Smooth muscle cell (in vitro differentiated cells): ENCODE measurements around the gene PIK3AP1. TPM values are rescaled to one million over a fixed set of nuclear protein-coding genes. Genes with fewer than 3 reads are reported as not detected.
"Not testable (repeated sequence)": the region's sequence is repeated elsewhere in the genome, so short reads cannot be mapped to it uniquely, and the experiment has no call there.

Experiments used
- DNase-seq: peaks from one replicate; lab custom pipeline; 2025; ENCODE audit not compliant: unreplicated experiment; lab: John Stamatoyannopoulos, UW
- H2AFZ ChIP-seq: fragments of 200-600 bp; sonication (generic); 2 replicates; pipeline ENCODE4 v1.6.0; 2016; ENCODE audit warnings: antibody characterized with exemption, low read depth, mild to moderate bottlenecking
- H3F3A ChIP-seq: fragments of 200-600 bp; sonication (generic); 2 replicates; pipeline ENCODE4 v1.6.0; 2017; ENCODE audit warnings: antibody characterized with exemption, low read depth
- H3K27ac ChIP-seq: fragments of 200-600 bp; sonication (generic); 2 replicates; pipeline ENCODE4 v1.5.1; 2016; ENCODE audit warnings: low read depth, mild to moderate bottlenecking
- H3K27me3 ChIP-seq: fragments of 200-600 bp; sonication (generic); 2 replicates; pipeline ENCODE4 v1.6.1; 2016; ENCODE audit warnings: low read depth, mild to moderate bottlenecking
- H3K36me3 ChIP-seq: fragments of 200-600 bp; sonication (generic); 2 replicates; pipeline ENCODE4 v1.5.1; 2016; ENCODE audit warnings: low read depth
- H3K4me1 ChIP-seq: fragments of 200-600 bp; sonication (generic); 2 replicates; pipeline ENCODE4 v1.5.1; 2016; ENCODE audit warnings: low read depth
- H3K4me2 ChIP-seq: fragments of 200-600 bp; sonication (generic); 2 replicates; pipeline ENCODE4 v1.6.0; 2016; ENCODE audit warnings: mild to moderate bottlenecking
- H3K4me3 ChIP-seq: fragments of 200-600 bp; sonication (generic); 2 replicates; pipeline ENCODE4 v1.5.1; 2016; ENCODE audit warnings: mild to moderate bottlenecking
- H3K79me2 ChIP-seq: fragments of 200-600 bp; sonication (generic); 2 replicates; pipeline ENCODE4 v1.6.0; 2016; ENCODE audit warnings: low read depth, mild to moderate bottlenecking
- H3K9ac ChIP-seq: fragments of 200-600 bp; sonication (generic); 2 replicates; pipeline ENCODE4 v1.6.0; 2016; ENCODE audit warnings: low read depth
- H3K9me3 ChIP-seq: fragments of 200-600 bp; sonication (generic); replicated peaks from 2 replicates; pipeline ENCODE4 v1.5.1; 2016; ENCODE audit warnings: low read depth
- H4K20me1 ChIP-seq: fragments of 200-600 bp; sonication (generic); 2 replicates; pipeline ENCODE4 v1.6.0; 2016; ENCODE audit warnings: low read depth
- WGBS: methylation state at CpG from one replicate; pipeline ENCODE4 v1.1.7; 2016; ENCODE audit warnings: low lambda C conversion rate; 5-methylcytosine and 5-hydroxymethylcytosine counted together
- polyA plus RNA-seq: library from polyadenylated mRNA; unstranded; fragments of >200 nt; fragmentation: Nextera tagmentation; extraction: Ambion mirVana; gene quantifications from 2 replicates; pipeline ENCODE4 v1.2.1, GENCODE V29; 2016
- total RNA-seq: library from RNA; depleted of rRNA; stranded (reverse); fragments of >200 nt; gene quantifications from 2 replicates; pipeline ENCODE4 v1.2.3, GENCODE V29; 2014
- TF ChIP-seq, protein P1 (sequence below): fragments of 200-600 bp; sonication (generic); IDR thresholded peaks from 2 replicates; pipeline ENCODE4 v1.5.1; 2017; ENCODE audit warnings: borderline replicate concordance, mild to moderate bottlenecking, antibody characterized with exemption; ENCODE audit not compliant: insufficient read depth, poor library complexity, severe bottlenecking

The PIK3AP1 gene
- total and polyA plus RNA-seq, 2 experiments from 2014 or later, result 1.2 TPM; not detected in 1

- H3K4me3 ChIP-seq, result no peak overlapping the region
- H3K9ac ChIP-seq, result no peak overlapping the region
- 84% methylated on average over 2 of the region's 2 CpGs for WGBS
- DNase-seq, result no peak
- no peak overlapping the region for H3K4me2 ChIP-seq
- H3K27me3 ChIP-seq, result no peaks in the 10 kb centered on the region
- H3K79me2 ChIP-seq, result no peaks in the 10 kb centered on the region
- no peak overlapping the region for H3K27ac ChIP-seq
- no peaks in the 10 kb centered on the region for H4K20me1 ChIP-seq
- no peaks in the 10 kb centered on the region for H3F3A ChIP-seq
- H3K4me1 ChIP-seq, result no peaks in the 10 kb centered on the region
- H2AFZ ChIP-seq, result no peak overlapping the region
- TF ChIP-seq, protein P1, sequence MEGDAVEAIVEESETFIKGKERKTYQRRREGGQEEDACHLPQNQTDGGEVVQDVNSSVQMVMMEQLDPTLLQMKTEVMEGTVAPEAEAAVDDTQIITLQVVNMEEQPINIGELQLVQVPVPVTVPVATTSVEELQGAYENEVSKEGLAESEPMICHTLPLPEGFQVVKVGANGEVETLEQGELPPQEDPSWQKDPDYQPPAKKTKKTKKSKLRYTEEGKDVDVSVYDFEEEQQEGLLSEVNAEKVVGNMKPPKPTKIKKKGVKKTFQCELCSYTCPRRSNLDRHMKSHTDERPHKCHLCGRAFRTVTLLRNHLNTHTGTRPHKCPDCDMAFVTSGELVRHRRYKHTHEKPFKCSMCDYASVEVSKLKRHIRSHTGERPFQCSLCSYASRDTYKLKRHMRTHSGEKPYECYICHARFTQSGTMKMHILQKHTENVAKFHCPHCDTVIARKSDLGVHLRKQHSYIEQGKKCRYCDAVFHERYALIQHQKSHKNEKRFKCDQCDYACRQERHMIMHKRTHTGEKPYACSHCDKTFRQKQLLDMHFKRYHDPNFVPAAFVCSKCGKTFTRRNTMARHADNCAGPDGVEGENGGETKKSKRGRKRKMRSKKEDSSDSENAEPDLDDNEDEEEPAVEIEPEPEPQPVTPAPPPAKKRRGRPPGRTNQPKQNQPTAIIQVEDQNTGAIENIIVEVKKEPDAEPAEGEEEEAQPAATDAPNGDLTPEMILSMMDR, result no peak
- H3K9me3 ChIP-seq, result no peaks in the 10 kb centered on the region
- no peaks in the 10 kb centered on the region for H3K36me3 ChIP-seq
Observed at GRCh38 chr10:96683710-96684109, 36.6 kb downstream of the PIK3AP1 start.

- H3K9ac ChIP-seq, result no peak overlapping the region
- no peaks in the 10 kb centered on the region for H3K9me3 ChIP-seq
- TF ChIP-seq, protein P1, result no peak
- no peak overlapping the region for H3K4me2 ChIP-seq
- WGBS, result 86% methylated on average over 2 of the region's 2 CpGs
- H3K27me3 ChIP-seq, result no peaks in the 10 kb centered on the region
- H3K79me2 ChIP-seq, result no peaks in the 10 kb centered on the region
- no peaks in the 10 kb centered on the region for H3K36me3 ChIP-seq
- H3F3A ChIP-seq, result no peaks in the 10 kb centered on the region
- no peak for DNase-seq
- H3K4me3 ChIP-seq, result no peak overlapping the region
- no peaks in the 10 kb centered on the region for H3K4me1 ChIP-seq
- H3K27ac ChIP-seq, result no peak overlapping the region
- no peak overlapping the region for H2AFZ ChIP-seq
- H4K20me1 ChIP-seq, result no peaks in the 10 kb centered on the region
Observed at GRCh38 chr10:96683065-96683464, 37.2 kb downstream of the PIK3AP1 start.

- H3K9me3 ChIP-seq, result no peaks in the 10 kb centered on the region
- H3K4me3 ChIP-seq, result no peak overlapping the region
- DNase-seq, result no peak
- no peaks in the 10 kb centered on the region for H4K20me1 ChIP-seq
- no peaks in the 10 kb centered on the region for H3K79me2 ChIP-seq
- no peaks in the 10 kb centered on the region for H3K4me1 ChIP-seq
- no peaks in the 10 kb centered on the region for H3K36me3 ChIP-seq
- no peak overlapping the region for H3K27ac ChIP-seq
- H3K27me3 ChIP-seq, result no peaks in the 10 kb centered on the region
- no peak overlapping the region for H3K4me2 ChIP-seq
- H3K9ac ChIP-seq, result no peak overlapping the region
- no peaks in the 10 kb centered on the region for H3F3A ChIP-seq
- WGBS, result 87% methylated on average over 3 of the region's 3 CpGs
- TF ChIP-seq, protein P1, result no peak
- no peak overlapping the region for H2AFZ ChIP-seq
Observed at GRCh38 chr10:96681524-96681923, 38.8 kb downstream of the PIK3AP1 start.

- not testable (repeated sequence) for DNase-seq, H3F3A ChIP-seq, H3K27ac ChIP-seq, H3K36me3 ChIP-seq, H3K4me2 ChIP-seq, H3K4me3 ChIP-seq, H3K9me3 ChIP-seq, H4K20me1 ChIP-seq, H3K79me2 ChIP-seq, H2AFZ ChIP-seq, H3K27me3 ChIP-seq, H3K9ac ChIP-seq, H3K4me1 ChIP-seq
- 85% methylated on average over 1 of the region's 1 CpG for WGBS
Observed at GRCh38 chr10:96680463-96680862, 39.9 kb downstream of the PIK3AP1 start.
